ENCODE measurements around the gene CEACAM8. TPM values are rescaled to one million over a fixed set of nuclear protein-coding genes. Genes with fewer than 3 reads are reported as not detected.
"Not testable (repeated sequence)": the region's sequence is repeated elsewhere in the genome, so short reads cannot be mapped to it uniquely, and the experiment has no call there.

CEACAM8 gene
- polyA plus RNA-seq, 4 donors, result 0.04 TPM; not detected in 3

DNA sequence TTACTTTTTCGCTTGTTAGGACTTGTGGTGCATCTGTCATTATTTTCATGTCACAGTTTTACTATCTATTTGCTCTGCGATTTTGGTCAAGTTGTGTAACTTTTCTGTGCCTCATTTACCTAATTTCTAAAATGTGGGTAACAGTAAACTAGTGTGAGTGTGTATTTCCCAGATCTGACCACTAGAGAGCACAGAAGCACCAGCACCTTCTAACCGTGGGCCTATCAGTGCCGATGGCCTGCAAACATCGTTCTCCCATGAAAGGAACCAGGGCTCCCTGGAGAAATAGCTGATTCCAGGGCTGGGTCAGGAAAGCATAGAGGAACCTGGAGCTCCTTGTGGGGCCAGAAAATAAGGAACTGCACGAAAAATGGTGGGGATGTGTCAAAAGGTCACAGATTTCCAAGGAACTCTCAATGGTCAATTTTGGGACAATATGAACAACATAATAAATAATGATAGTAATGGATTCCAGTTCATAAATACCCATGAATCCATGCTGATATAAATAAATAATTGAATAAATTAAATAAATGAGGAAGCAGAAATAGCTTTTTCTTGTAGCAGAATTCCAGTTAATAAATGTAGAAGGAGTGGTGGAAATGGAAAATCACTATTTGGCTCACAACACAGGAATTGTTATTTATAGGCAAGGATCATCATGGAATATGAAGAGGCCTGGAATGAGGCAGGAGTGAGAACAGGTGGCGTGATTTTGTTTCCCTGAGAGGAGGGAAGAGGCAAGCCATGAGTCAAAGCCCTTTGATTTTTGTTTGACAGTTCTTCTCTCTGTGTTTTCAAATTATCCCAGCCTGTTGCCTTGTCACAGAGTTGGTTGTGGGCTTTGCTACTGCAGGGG, 31.1 kb downstream of the CEACAM8 start:
- 12 to 17% (median 15%) methylated on average over 7 of the region's 7 CpGs for WGBS, 3 donors
- peak; percentile 42 to 53 for DNase-seq
- Histone ChIP-seq H3K27ac (ENCODE audit: low read depth in 1 of 3, low read length in 2 of 3) (no peak overlapping the region), H3K27me3 (ENCODE audit: control insufficient read depth in 3 of 3, insufficient read depth in 3 of 3, low read length in 3 of 3) (peaks cover 0 to 2% (median 2%) of the 10 kb centered on the region in 3 donors), H3K4me1 (ENCODE audit: control insufficient read depth in 3 of 3, insufficient read depth in 2 of 3, low read depth in 1 of 3, low read length in 2 of 3) (no peaks in the 10 kb centered on the region), H3K4me3 (ENCODE audit: low read depth in 1 of 3, low read length in 3 of 3) (no peak overlapping the region), H3K9me3 (ENCODE audit: control insufficient read depth in 2 of 2, insufficient read depth in 1 of 2, low read depth in 1 of 2, low read length in 1 of 2) (no peaks in the 10 kb centered on the region), H3K36me3 (ENCODE audit: control insufficient read depth in 3 of 3, insufficient read depth in 2 of 3, low read depth in 1 of 3, low read length in 3 of 3) (no peaks in the 10 kb centered on the region)
- FAIRE-seq, result no peak

DNA sequence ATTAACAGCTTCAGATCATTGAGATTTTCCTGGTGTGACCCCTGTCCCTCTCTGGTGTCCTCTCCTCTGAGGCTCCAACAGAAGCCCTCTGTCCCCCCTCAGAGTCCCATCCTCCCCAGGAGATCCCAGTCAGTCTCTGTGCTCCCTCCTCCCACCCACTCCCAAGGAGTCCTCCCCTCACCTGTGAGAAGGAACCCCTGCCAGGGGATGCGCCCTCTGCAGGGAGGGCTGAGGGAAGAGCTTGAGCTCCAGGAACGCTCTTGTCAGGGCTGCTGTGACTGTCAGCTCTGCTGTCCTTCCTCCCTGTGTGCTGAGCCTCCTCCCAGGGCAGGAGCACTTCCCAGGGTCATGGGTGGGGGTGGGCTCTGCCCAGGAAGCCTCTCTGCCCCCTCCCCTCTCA, 33.2 kb downstream of the CEACAM8 start:
- Histone ChIP-seq H3K4me3 (ENCODE audit: low read depth in 1 of 3, low read length in 3 of 3) (no peak overlapping the region), H3K27ac (ENCODE audit: low read depth in 1 of 3, low read length in 2 of 3) (no peak overlapping the region), H3K9me3 (ENCODE audit: control insufficient read depth in 2 of 2, insufficient read depth in 1 of 2, low read depth in 1 of 2, low read length in 1 of 2) (no peaks in the 10 kb centered on the region), H3K4me1 (ENCODE audit: control insufficient read depth in 3 of 3, insufficient read depth in 2 of 3, low read depth in 1 of 3, low read length in 2 of 3) (no peaks in the 10 kb centered on the region), H3K27me3 (ENCODE audit: control insufficient read depth in 3 of 3, insufficient read depth in 3 of 3, low read length in 3 of 3) (peaks cover 0 to 2% (median 2%) of the 10 kb centered on the region in 3 donors), H3K36me3 (ENCODE audit: control insufficient read depth in 3 of 3, insufficient read depth in 2 of 3, low read depth in 1 of 3, low read length in 3 of 3) (no peaks in the 10 kb centered on the region)
- whole genome bisulfite sequencing, 3 donors, result 44 to 72% (median 64%) methylated on average over 2 of the region's 2 CpGs
- FAIRE-seq, result no peak
- DNase-seq, result no peak

DNA sequence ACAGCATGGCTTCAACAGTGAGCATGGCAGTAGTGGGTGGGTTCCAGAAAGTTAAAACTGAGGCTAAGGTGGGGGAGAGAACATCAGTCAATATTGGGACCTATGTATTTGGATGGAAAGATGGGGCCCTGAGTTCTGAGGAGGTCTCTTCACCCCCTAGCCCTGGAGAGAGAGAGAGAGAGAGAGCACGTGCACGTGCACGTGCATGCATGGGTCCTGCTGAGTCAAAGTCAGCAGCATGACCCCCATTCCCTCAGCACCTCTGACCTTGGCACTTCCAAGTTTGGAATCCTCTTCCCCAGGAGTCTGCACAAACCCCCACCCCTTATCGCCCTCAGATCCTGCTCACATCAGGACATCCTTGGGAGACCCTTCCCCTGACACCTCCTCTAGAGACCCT, 34.0 kb downstream of the CEACAM8 start:
- H3K36me3 ChIP-seq (ENCODE audit: control insufficient read depth in 3 of 3, insufficient read depth in 2 of 3, low read depth in 1 of 3, low read length in 3 of 3), result no peaks in the 10 kb centered on the region
- H3K4me3 ChIP-seq (ENCODE audit: low read depth in 1 of 3, low read length in 3 of 3), result no peak overlapping the region
- H3K4me1 ChIP-seq (ENCODE audit: control insufficient read depth in 3 of 3, insufficient read depth in 2 of 3, low read depth in 1 of 3, low read length in 2 of 3), result no peaks in the 10 kb centered on the region
- H3K27me3 ChIP-seq (ENCODE audit: control insufficient read depth in 3 of 3, insufficient read depth in 3 of 3, low read length in 3 of 3), result peaks cover 0 to 2% (median 2%) of the 10 kb centered on the region in 3 donors
- no peak overlapping the region for H3K27ac ChIP-seq (ENCODE audit: low read depth in 1 of 3, low read length in 2 of 3)
- WGBS, 3 donors, result 64 to 74% (median 74%) methylated on average over 4 of the region's 4 CpGs
- FAIRE-seq (no peak), DNase-seq (no peak)
- H3K9me3 ChIP-seq (ENCODE audit: control insufficient read depth in 2 of 2, insufficient read depth in 1 of 2, low read depth in 1 of 2, low read length in 1 of 2), result no peaks in the 10 kb centered on the region

DNA sequence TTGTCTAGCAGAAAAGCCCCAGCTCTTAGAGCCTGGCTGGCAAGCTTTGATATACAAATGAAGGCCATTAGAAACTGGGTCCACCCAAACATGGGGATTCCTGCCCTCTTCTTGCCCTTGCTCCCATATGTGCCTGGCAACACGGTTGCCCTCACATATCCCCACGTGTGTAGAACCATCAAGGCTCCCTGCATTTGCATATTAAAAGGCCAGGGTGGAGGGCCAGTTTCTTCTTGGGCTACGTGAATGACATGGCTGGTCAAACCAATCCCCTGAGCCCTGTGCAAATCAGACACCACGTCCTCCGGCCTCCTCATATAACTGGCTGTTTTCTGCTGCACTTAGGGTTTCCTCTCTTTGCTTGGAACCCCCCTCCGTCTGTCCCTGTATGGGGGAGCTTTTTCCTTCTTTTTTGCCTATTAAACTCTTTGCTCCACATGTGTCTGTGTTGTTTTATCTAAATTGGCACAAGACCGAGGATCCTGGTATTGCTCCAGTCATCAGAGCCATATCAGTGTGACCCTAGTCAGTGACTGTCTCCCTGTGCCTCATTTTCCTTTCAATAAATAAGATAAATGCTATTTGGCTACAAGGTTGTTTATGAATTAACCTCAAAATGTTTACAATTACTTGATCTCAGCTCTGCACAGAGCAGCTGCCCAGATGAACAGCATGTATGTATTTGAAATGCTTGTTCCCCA, 36.1 kb downstream of the CEACAM8 start:
- Histone ChIP-seq H3K36me3 (ENCODE audit: control insufficient read depth in 3 of 3, insufficient read depth in 2 of 3, low read depth in 1 of 3, low read length in 3 of 3) (no peaks in the 10 kb centered on the region), H3K9me3 (ENCODE audit: control insufficient read depth in 2 of 2, insufficient read depth in 1 of 2, low read depth in 1 of 2, low read length in 1 of 2) (no peaks in the 10 kb centered on the region), H3K4me3 (ENCODE audit: low read depth in 1 of 3, low read length in 3 of 3) (no peak overlapping the region), H3K27ac (ENCODE audit: low read depth in 1 of 3, low read length in 2 of 3) (no peak overlapping the region), H3K4me1 (ENCODE audit: control insufficient read depth in 3 of 3, insufficient read depth in 2 of 3, low read depth in 1 of 3, low read length in 2 of 3) (no peaks in the 10 kb centered on the region), H3K27me3 (ENCODE audit: control insufficient read depth in 3 of 3, insufficient read depth in 3 of 3, low read length in 3 of 3) (peaks cover 0 to 2% (median 2%) of the 10 kb centered on the region in 3 donors)
- 43 to 52% (median 46%) methylated on average over 7 of the region's 7 CpGs for WGBS, 3 donors
- DNase-seq, result no peak
- FAIRE-seq, result no peak

DNA sequence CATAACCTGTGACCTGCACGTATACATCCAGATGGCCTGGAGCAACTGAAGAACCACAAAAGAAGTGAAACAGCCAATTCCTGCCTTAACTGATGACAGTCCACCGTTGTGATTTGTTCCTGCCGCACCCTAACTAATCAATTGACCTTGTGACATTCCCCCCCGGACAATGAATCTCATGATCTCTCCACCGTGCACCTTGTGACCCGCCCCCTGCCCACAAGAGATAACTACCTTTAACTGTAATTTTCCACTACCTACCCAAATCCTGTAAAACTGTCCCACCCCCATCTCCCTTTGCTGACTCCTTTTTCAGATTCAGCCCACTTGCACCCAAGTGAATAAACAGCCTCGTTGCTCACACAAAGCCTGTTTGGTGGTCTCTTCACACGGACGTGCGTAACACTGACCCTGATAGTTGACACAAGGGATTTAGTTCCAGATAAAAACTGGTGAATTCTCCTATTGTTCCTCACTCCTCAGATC, 37.3 kb downstream of the CEACAM8 start:
- not testable (repeated sequence) for H3K27me3 ChIP-seq (ENCODE audit: control insufficient read depth in 3 of 3, insufficient read depth in 3 of 3, low read length in 3 of 3); H3K27ac ChIP-seq (ENCODE audit: low read depth in 1 of 3, low read length in 2 of 3); DNase-seq; H3K36me3 ChIP-seq (ENCODE audit: control insufficient read depth in 3 of 3, insufficient read depth in 2 of 3, low read depth in 1 of 3, low read length in 3 of 3); FAIRE-seq; H3K4me1 ChIP-seq (ENCODE audit: control insufficient read depth in 3 of 3, insufficient read depth in 2 of 3, low read depth in 1 of 3, low read length in 2 of 3); H3K4me3 ChIP-seq (ENCODE audit: low read depth in 1 of 3, low read length in 3 of 3); H3K9me3 ChIP-seq (ENCODE audit: control insufficient read depth in 2 of 2, insufficient read depth in 1 of 2, low read depth in 1 of 2, low read length in 1 of 2)
- WGBS, 3 donors, result 48 to 65% (median 54%) methylated on average over 10 of the region's 10 CpGs

DNA sequence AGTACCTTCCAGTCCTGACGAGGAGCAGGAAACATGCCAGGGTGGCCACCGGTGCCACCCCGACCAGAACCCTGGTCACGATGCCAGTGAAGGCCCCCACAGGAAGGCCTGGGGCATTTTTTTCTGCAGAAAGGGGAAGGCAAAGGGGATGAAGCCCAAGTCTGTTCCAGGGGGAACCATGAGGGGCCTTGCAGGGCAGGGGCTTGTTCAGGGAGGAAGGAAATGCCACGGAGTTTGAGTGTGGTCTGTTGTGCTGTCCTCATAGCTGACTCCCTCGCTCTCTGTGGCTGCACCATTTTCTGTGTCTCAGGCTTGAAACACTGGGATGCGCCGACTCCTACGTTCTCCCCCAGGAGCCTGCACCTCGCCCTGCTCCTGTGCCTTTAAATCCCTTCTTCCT, 38.9 kb downstream of the CEACAM8 start:
- Histone ChIP-seq H3K4me1 (ENCODE audit: control insufficient read depth in 3 of 3, insufficient read depth in 2 of 3, low read depth in 1 of 3, low read length in 2 of 3) (no peaks in the 10 kb centered on the region), H3K4me3 (ENCODE audit: low read depth in 1 of 3, low read length in 3 of 3) (no peak overlapping the region), H3K27ac (ENCODE audit: low read depth in 1 of 3, low read length in 2 of 3) (no peak overlapping the region), H3K27me3 (ENCODE audit: control insufficient read depth in 3 of 3, insufficient read depth in 3 of 3, low read length in 3 of 3) (peaks cover 0 to 2% (median 2%) of the 10 kb centered on the region in 3 donors), H3K36me3 (ENCODE audit: control insufficient read depth in 3 of 3, insufficient read depth in 2 of 3, low read depth in 1 of 3, low read length in 3 of 3) (no peaks in the 10 kb centered on the region), H3K9me3 (ENCODE audit: control insufficient read depth in 2 of 2, insufficient read depth in 1 of 2, low read depth in 1 of 2, low read length in 1 of 2) (no peaks in the 10 kb centered on the region)
- DNase-seq, result no peak
- no peak for FAIRE-seq
- WGBS, 3 donors, result 51 to 78% (median 59%) methylated on average over 10 of the region's 10 CpGs

DNA sequence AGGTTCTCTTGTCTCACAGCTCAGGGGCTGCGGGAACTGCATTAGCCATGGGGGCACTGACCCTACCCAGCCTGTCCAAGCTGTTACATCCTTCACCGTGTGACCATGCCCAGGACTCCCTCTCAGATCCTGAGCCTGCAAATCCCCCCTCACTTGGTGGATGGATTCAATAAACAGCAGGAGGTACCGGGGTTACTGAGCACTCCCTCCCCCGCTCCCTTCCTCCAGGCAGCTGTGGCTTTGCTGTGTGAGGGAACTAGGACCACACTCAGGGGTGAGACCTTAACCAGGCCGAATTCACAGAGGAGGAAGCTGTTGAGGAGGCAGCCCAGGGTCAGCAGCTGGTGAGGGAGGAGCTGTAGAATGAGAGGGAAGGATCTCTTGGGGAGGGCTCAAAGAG, 39.4 kb downstream of the CEACAM8 start:
- Histone ChIP-seq H3K9me3 (ENCODE audit: control insufficient read depth in 2 of 2, insufficient read depth in 1 of 2, low read depth in 1 of 2, low read length in 1 of 2) (peaks cover 0 to 3% of the 10 kb centered on the region in 2 donors), H3K27me3 (ENCODE audit: control insufficient read depth in 3 of 3, insufficient read depth in 3 of 3, low read length in 3 of 3) (peaks cover 0 to 2% (median 2%) of the 10 kb centered on the region in 3 donors), H3K4me1 (ENCODE audit: control insufficient read depth in 3 of 3, insufficient read depth in 2 of 3, low read depth in 1 of 3, low read length in 2 of 3) (no peaks in the 10 kb centered on the region), H3K4me3 (ENCODE audit: low read depth in 1 of 3, low read length in 3 of 3) (no peak overlapping the region), H3K36me3 (ENCODE audit: control insufficient read depth in 3 of 3, insufficient read depth in 2 of 3, low read depth in 1 of 3, low read length in 3 of 3) (no peaks in the 10 kb centered on the region), H3K27ac (ENCODE audit: low read depth in 1 of 3, low read length in 2 of 3) (no peak overlapping the region)
- FAIRE-seq (no peak), DNase-seq (no peak)
- 37 to 48% (median 41%) methylated on average over 5 of the region's 5 CpGs for WGBS, 3 donors

DNA sequence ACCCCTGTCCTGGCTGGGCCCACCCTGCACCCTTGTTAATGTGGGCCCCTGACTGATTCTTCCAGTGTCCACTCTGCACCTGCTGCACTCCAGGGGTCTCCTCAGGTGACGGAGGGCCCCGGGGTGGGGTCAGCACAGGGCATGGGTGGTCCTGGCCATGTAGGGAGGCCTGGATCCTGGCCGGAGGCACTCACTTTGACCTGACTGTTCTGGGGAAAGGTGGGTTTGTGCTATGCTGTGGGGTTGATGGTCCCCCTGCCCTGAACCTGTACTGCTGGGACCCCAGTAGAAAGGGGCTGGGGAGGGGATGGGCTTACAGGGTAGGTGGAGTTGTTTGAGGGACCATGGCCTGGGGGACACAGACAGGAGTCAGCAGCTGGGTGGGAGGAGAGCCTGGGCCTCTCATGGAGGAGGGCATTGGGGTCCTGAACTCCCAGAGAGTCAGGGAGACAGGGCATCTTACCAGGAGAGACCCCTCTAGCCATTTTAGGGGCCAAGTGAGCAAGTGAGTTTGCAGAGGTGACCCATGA, 40.6 kb downstream of the CEACAM8 start:
- H3K9me3 ChIP-seq (ENCODE audit: control insufficient read depth in 2 of 2, insufficient read depth in 1 of 2, low read depth in 1 of 2, low read length in 1 of 2), result peaks cover 0 to 5% of the 10 kb centered on the region in 2 donors
- no peaks in the 10 kb centered on the region for H3K36me3 ChIP-seq (ENCODE audit: control insufficient read depth in 3 of 3, insufficient read depth in 2 of 3, low read depth in 1 of 3, low read length in 3 of 3)
- 77 to 92% (median 88%) methylated on average over 3 of the region's 3 CpGs for WGBS, 3 donors
- H3K27me3 ChIP-seq (ENCODE audit: control insufficient read depth in 3 of 3, insufficient read depth in 3 of 3, low read length in 3 of 3), result peaks cover 0 to 2% (median 0%) of the 10 kb centered on the region in 3 donors
- DNase-seq, result no peak
- no peak overlapping the region for H3K27ac ChIP-seq (ENCODE audit: low read depth in 1 of 3, low read length in 2 of 3)
- no peak overlapping the region for H3K4me3 ChIP-seq (ENCODE audit: low read depth in 1 of 3, low read length in 3 of 3)
- no peak for FAIRE-seq
- H3K4me1 ChIP-seq (ENCODE audit: control insufficient read depth in 3 of 3, insufficient read depth in 2 of 3, low read depth in 1 of 3, low read length in 2 of 3), result no peaks in the 10 kb centered on the region
